Thoracic aorta (tissue), 2 donors: ENCODE measurements around the gene BRD3OS. TPM values are rescaled to one million over a fixed set of nuclear protein-coding genes. Genes with fewer than 3 reads are reported as not detected.

Source experiments
- ATAC-seq: fragments of 150-250 bp; one replicate; pipeline ENCODE4 v1.8.0; 2017; ENCODE audit warnings: low read depth; ENCODE audit not compliant: insufficient number of reproducible peaks, low FRiP score
- DNase-seq: peaks from one replicate; pipeline ENCODE4 v3.0.0-alpha.2; 2020; ENCODE audit warnings: low spot score
- H3K27ac ChIP-seq, 2 donors: fragments of 200-600 bp; sonication (generic); 1 replicate in 1 of 2; 2 replicates in 1 of 2; pipeline ENCODE4 v1.5.1; 2016; ENCODE audit warnings: mild to moderate bottlenecking in 2 of 2, moderate library complexity in 2 of 2
- H3K27me3 ChIP-seq: fragments of 200-600 bp; sonication (generic); replicated peaks from 2 replicates; pipeline ENCODE4 v1.6.0; 2016; ENCODE audit warnings: mild to moderate bottlenecking; ENCODE audit not compliant: insufficient read depth
- H3K36me3 ChIP-seq: fragments of 200-600 bp; sonication (generic); one replicate; pipeline ENCODE4 v1.5.1; 2016
- H3K4me1 ChIP-seq, 2 donors: fragments of 200-600 bp; sonication (generic); 1 replicate in 1 of 2; 2 replicates in 1 of 2; pipeline versions ENCODE4 v1.5.1 to v1.6.0; 2016; ENCODE audit warnings: low read depth in 2 of 2, mild to moderate bottlenecking in 1 of 2; ENCODE audit not compliant: control insufficient read depth in 1 of 2
- H3K4me3 ChIP-seq: fragments of 200-600 bp; sonication (generic); 2 replicates; pipeline ENCODE4 v1.5.1; 2016; ENCODE audit warnings: mild to moderate bottlenecking
- H3K9me3 ChIP-seq: fragments of 200-600 bp; sonication (generic); 2 replicates; pipeline ENCODE4 v1.5.1; 2016
- CTCF ChIP-seq: fragments of 200-600 bp; sonication (generic); IDR thresholded peaks from one replicate; pipeline ENCODE4 v1.5.1; 2019; ENCODE audit warnings: antibody characterized with exemption
- total RNA-seq, 2 donors: library from RNA; depleted of rRNA; stranded (reverse); fragments of >200 nt; gene quantifications; one replicate each; pipeline versions ENCODE4 v1.1.0 to v1.2.3, GENCODE V29; 2016

BRD3OS gene
- total RNA-seq, 2 donors from 2014 or later = 8.8 to 14.6 TPM

GRCh38 chr9:133992780-133993634, 32.3 kb upstream of the BRD3OS start:
- Histone ChIP-seq H3K27me3 (no peaks in the 10 kb centered on the region), H3K4me3 (peak overlapping the region; percentile 95), H3K27ac (peak overlapping the region; percentile 85 to 88), H3K36me3 (no peaks in the 10 kb centered on the region), H3K9me3 (no peaks in the 10 kb centered on the region), H3K4me1 (peaks cover 4 to 27% of the 10 kb centered on the region in 2 donors)
- TF ChIP-seq CTCF = peak; percentile 20
- ATAC-seq (peak; percentile 60), DNase-seq (peak; percentile 68)

- H3K27me3 ChIP-seq = no peaks in the 10 kb centered on the region
- no peak for DNase-seq
- TF ChIP-seq CTCF = no peak
- H3K4me1 ChIP-seq = peaks cover 4 to 27% of the 10 kb centered on the region in 2 donors
- H3K9me3 ChIP-seq = no peaks in the 10 kb centered on the region
- H3K4me3 ChIP-seq = peak overlapping the region; percentile 95
- no peaks in the 10 kb centered on the region for H3K36me3 ChIP-seq
- H3K27ac ChIP-seq = peak overlapping the region in 1 of 2 donors; percentile 85
- no peak for ATAC-seq
Observed at GRCh38 chr9:133993635-133994253, 31.5 kb upstream of the BRD3OS start.

- DNase-seq = peak; percentile 45
- no peak overlapping the region for H3K4me3 ChIP-seq
- H3K27ac ChIP-seq = no peak overlapping the region
- no peaks in the 10 kb centered on the region for H3K27me3 ChIP-seq
- peak; percentile 98 for TF ChIP-seq CTCF
- peaks cover 4 to 28% of the 10 kb centered on the region in 2 donors for H3K4me1 ChIP-seq
- H3K36me3 ChIP-seq = no peaks in the 10 kb centered on the region
- no peak for ATAC-seq
- H3K9me3 ChIP-seq = no peaks in the 10 kb centered on the region
Observed at GRCh38 chr9:133994353-133995011, 30.8 kb upstream of the BRD3OS start.

- Histone ChIP-seq H3K4me3 (no peak overlapping the region), H3K4me1 (peaks cover 4 to 33% of the 10 kb centered on the region in 2 donors), H3K27ac (no peak overlapping the region), H3K27me3 (no peaks in the 10 kb centered on the region), H3K36me3 (no peaks in the 10 kb centered on the region), H3K9me3 (no peaks in the 10 kb centered on the region)
- TF ChIP-seq CTCF = no peak
- ATAC-seq = no peak
- no peak for DNase-seq
Observed at GRCh38 chr9:133995012-133995896, 30.0 kb upstream of the BRD3OS start.
